T-helper 17 cell (primary cell): ENCODE measurements around the gene ABI3. TPM values are rescaled to one million over a fixed set of nuclear protein-coding genes. Genes with fewer than 3 reads are reported as not detected.

Experiments
- ATAC-seq: fragments of 150-1000 bp; cut with Tn5 transposase; 2 replicates; pipeline ENCODE4 v1.10.0; 2021; ENCODE audit warnings: mild to moderate bottlenecking, moderate library complexity
- DNase-seq, 3 donors: peaks; one replicate each; pipeline versions ENCODE4 v3.0.0 to v3.0.0-alpha.2; 2020 to 2021
- H3K9me3 ChIP-seq: one replicate; pipeline ENCODE4 v1.7.0; 2013; ENCODE audit warnings: low read length, mild to moderate bottlenecking; ENCODE audit not compliant: control insufficient read depth, poor library complexity, severe bottlenecking
- H3K27ac Mint-ChIP-seq: one replicate; pipeline ENCODE4 v1.8.0; 2022; ENCODE audit warnings: mild to moderate bottlenecking, moderate library complexity, mixed read lengths
- H3K27me3 Mint-ChIP-seq: one replicate; pipeline ENCODE4 v1.8.0; 2022; ENCODE audit warnings: mixed read lengths
- H3K36me3 Mint-ChIP-seq: one replicate; pipeline ENCODE4 v1.8.0; 2022; ENCODE audit warnings: low read depth, mixed read lengths
- H3K4me1 Mint-ChIP-seq: one replicate; pipeline ENCODE4 v1.8.0; 2022; ENCODE audit warnings: mild to moderate bottlenecking, mixed read lengths
- H3K4me3 Mint-ChIP-seq: one replicate; pipeline ENCODE4 v1.8.0; 2022; ENCODE audit warnings: mild to moderate bottlenecking, moderate library complexity, mixed read lengths
- total RNA-seq, 4 donors: library from RNA in 2 of 4; stranded (reverse) in 2 of 4; gene quantifications; one replicate each; pipeline ENCODE4 v1.2.3 and lab custom pipeline; 2022 to 2026

Gene ABI3
- total RNA-seq, 2 donors from 2014 or later, result 6.5 to 10.5 TPM

DNA sequence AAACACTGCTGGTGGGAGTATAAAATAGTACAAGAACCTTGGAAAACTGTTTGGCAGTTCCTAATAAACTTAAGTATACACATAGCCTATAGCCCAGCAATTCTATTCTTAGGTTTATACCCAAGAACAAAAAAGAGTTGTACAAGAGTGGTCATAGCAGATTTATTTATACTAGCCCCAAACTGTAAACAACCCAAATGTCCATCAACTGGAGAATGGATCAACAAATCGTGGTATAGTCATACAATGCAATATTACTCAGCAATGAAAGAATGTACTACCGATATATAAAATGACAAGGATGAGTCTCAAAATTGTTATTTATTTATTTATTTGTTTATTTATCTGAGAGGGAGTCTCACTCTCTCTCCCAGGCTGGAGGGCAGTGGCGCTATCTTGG, 23.2 kb upstream of the ABI3 start:
- H3K4me1 Mint-ChIP-seq, result peaks cover 9% of the 10 kb centered on the region
- ATAC-seq (no peak), DNase-seq (no peak)
- no peaks in the 10 kb centered on the region for H3K9me3 ChIP-seq
- peaks cover 3% of the 10 kb centered on the region for H3K27me3 Mint-ChIP-seq
- H3K4me3 Mint-ChIP-seq, result no peak overlapping the region
- no peak overlapping the region for H3K27ac Mint-ChIP-seq
- no peaks in the 10 kb centered on the region for H3K36me3 Mint-ChIP-seq

GRCh38 chr17:49190932-49191331, 19.6 kb upstream of the ABI3 start:
- no peak for DNase-seq

DNA sequence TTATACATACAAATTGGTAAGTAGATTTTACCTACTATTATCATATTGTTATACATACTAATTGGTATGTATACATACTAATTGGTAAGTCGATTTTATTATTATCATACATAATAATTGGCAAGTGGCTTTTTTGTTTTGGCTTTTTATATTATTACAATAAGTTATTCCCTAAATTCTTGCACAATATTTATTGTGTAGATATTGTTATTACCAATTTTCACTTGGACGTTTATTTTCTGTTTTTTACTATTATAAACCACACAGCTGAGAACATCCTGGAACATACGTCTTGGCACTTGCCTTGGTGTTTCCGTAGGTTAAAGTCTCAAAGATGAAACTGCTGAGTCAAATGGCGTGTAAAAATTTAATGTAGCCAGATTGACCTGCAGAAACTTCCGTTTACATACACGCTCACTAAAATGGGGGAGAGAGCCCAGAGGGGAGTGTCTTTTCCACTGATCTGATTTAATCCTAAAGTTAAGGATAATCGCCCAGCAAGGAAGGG, 19.0 kb upstream of the ABI3 start:
- H3K9me3 ChIP-seq, result no peaks in the 10 kb centered on the region
- DNase-seq (no peak), ATAC-seq (no peak)
- Mint-ChIP-seq H3K4me1 (peaks cover 26% of the 10 kb centered on the region), H3K36me3 (no peaks in the 10 kb centered on the region), H3K27ac (peak overlapping the region; percentile 99), H3K27me3 (peaks cover 7% of the 10 kb centered on the region), H3K4me3 (peak overlapping the region; percentile 96)

More at GRCh38 chr17:49190932-49191331, 19.6 kb upstream of the ABI3 start:
- ATAC-seq, result no peak
- no peak overlapping the region for H3K27ac Mint-ChIP-seq
- peaks cover 25% of the 10 kb centered on the region for H3K4me1 Mint-ChIP-seq
- no peaks in the 10 kb centered on the region for H3K36me3 Mint-ChIP-seq
- peaks cover 7% of the 10 kb centered on the region for H3K27me3 Mint-ChIP-seq
- H3K9me3 ChIP-seq, result no peaks in the 10 kb centered on the region
- no peak overlapping the region for H3K4me3 Mint-ChIP-seq

DNA sequence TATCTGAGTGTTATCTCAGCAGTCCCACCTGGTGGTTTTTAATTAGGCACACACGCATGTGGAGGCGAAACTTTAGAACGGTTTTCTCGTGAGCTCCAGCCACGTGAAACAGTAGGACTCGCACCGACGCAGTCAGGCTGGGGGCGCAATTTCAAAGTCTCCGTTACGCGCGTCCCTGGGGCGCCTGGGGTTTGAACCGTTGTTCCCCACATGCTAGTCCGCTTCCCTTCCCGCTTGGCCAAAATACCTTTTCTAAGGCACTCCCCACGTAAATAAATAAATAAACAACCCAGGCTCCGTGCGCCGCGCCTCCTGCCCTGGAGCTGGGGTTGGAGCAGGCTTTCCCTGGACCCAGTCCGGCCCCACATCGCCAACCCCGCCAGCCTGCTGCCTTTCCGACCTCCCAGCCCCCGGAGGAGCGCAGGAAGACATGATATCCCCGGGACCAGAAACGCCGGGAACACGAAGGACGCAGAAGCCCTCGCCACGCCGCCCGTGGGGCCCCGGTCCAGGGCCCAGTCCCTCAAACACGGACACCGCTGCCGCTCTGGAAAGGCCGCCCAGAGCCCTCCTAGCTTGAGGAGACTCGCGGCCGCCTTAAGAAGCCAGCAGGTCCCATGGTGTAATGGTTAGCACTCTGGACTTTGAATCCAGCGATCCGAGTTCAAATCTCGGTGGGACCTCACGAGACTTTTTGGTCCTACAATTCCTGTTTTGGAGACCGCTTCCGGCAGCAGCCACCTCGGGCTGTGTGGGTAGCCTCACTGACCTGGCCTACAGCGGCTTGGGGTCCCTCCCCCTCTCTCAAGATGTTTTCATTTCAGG, 18.4 kb upstream of the ABI3 start:
- DNase-seq (peak; percentile 68 to 93 (median 79)), ATAC-seq (peak; percentile 62)
- peaks cover 28% of the 10 kb centered on the region for H3K4me1 Mint-ChIP-seq
- H3K9me3 ChIP-seq, result no peaks in the 10 kb centered on the region
- peaks cover 7% of the 10 kb centered on the region for H3K27me3 Mint-ChIP-seq
- no peaks in the 10 kb centered on the region for H3K36me3 Mint-ChIP-seq
- peak overlapping the region; percentile 96 for H3K4me3 Mint-ChIP-seq
- H3K27ac Mint-ChIP-seq, result peak overlapping the region; percentile 99

DNA sequence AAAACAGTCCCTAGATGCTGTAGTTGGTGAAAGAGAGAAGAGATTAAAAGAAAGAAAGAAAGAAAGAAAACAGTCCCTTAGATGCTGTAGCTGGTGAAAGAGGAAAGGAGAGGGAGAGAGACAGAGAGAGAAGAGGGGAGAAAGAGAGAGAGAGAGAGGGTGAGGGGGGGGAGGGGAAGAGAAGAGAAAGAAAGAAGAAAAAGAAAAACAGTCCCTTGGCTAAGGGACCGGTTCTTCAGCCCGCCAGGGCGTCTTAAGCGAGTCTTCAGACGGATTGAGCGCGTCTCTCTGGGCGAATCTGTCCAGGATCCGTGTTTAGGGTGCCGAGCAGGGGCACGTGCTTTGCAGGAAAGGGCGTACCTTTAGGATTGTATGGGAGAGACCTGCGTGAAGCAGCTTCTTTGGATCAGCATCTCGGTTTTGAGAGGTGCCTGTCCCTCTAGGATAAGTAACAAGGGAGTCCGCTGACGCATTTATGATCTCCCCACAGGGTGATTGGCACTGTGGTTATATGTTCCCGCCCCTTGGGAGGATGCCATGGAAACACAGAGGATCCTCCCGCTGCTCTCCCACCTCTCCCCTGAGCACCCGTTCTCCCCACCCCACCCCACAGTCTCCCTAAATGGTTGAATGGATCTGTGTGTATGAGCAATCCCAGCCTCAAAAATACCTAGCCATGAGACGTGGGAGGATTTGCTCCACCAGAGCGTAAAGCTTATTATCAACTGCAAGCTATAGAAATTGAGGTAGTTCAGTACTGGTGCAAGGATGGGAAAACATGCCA, 16.8 kb upstream of the ABI3 start:
- ATAC-seq, result no peak
- peaks cover 28% of the 10 kb centered on the region for H3K4me1 Mint-ChIP-seq
- H3K27ac Mint-ChIP-seq, result peak overlapping the region; percentile 99
- peak overlapping the region; percentile 96 for H3K4me3 Mint-ChIP-seq
- DNase-seq, result peak in 1 of 3 donors; percentile 19
- H3K36me3 Mint-ChIP-seq, result no peaks in the 10 kb centered on the region
- H3K27me3 Mint-ChIP-seq, result peaks cover 7% of the 10 kb centered on the region
- H3K9me3 ChIP-seq, result no peaks in the 10 kb centered on the region

DNA sequence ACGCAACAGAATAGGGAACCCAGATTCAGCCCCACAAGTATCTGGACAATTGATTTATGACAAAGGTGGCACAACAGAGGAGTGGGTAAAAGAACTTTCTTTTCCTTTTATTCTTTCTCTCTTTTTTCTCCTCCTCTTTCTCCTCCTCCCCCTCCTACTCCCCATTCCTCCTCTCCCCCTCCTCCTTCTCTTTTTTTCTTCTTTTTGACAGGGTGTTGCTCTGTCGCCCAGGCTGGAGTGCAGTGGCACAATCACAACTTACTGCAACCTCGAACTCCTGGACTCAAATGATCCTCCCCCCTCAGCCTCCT, 16.3 kb upstream of the ABI3 start:
- H3K9me3 ChIP-seq, result no peaks in the 10 kb centered on the region
- H3K27me3 Mint-ChIP-seq, result peaks cover 7% of the 10 kb centered on the region
- H3K27ac Mint-ChIP-seq, result peak overlapping the region; percentile 99
- ATAC-seq (no peak), DNase-seq (no peak)
- peaks cover 30% of the 10 kb centered on the region for H3K4me1 Mint-ChIP-seq
- peak overlapping the region; percentile 96 for H3K4me3 Mint-ChIP-seq
- no peaks in the 10 kb centered on the region for H3K36me3 Mint-ChIP-seq

DNA sequence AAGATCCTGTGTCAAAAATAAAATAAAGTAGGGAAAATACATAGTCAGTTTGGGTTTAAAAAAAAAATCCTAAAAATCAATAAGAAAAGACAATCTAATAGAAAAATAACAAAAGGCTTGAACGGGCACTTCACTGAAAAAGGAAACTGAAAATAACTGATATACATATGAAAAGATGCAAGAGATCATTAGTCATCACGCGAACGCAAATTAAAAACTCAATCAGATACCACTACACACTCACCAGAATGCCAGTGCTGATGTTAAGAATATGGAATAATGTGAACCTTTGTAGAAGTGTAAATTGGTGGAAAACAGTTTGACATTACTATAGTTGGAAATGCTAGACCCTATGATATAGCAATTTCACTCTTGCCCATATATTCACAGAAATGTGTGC, 14.8 kb upstream of the ABI3 start:
- no peak overlapping the region for H3K27ac Mint-ChIP-seq
- H3K27me3 Mint-ChIP-seq, result peaks cover 7% of the 10 kb centered on the region

DNA sequence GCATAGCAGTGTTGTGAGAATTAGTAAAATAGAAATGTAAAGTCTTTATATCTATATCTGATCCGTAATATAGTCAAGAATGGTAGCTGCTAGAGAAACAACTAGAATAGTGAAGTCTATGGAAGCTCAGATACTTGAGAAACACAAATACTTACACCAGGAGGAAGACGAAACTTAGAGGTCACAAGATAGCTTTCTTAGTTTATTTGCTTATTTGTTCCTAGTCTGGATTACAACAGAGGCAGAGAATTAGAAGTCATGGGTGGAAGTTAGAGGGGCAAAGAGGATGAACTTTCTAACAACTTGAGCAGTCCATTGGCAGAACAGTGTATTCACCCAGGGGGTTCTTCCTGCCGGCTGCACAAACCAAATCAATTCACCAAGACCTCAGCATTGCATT, 14.0 kb upstream of the ABI3 start:
- Mint-ChIP-seq H3K4me1 (peaks cover 29% of the 10 kb centered on the region), H3K4me3 (no peak overlapping the region), H3K27me3 (peaks cover 7% of the 10 kb centered on the region), H3K36me3 (no peaks in the 10 kb centered on the region), H3K27ac (no peak overlapping the region)
- no peaks in the 10 kb centered on the region for H3K9me3 ChIP-seq
- ATAC-seq (no peak), DNase-seq (no peak)

More for the DNA sequence above, 14.8 kb upstream of the ABI3 start:
- no peaks in the 10 kb centered on the region for H3K9me3 ChIP-seq
- H3K4me3 Mint-ChIP-seq, result no peak overlapping the region
- ATAC-seq (no peak), DNase-seq (no peak)
- peaks cover 32% of the 10 kb centered on the region for H3K4me1 Mint-ChIP-seq
- no peaks in the 10 kb centered on the region for H3K36me3 Mint-ChIP-seq

- ATAC-seq, result no peak
- Mint-ChIP-seq H3K4me1 (peaks cover 21% of the 10 kb centered on the region), H3K27me3 (peaks cover 2% of the 10 kb centered on the region), H3K27ac (no peak overlapping the region), H3K36me3 (peaks cover 2% of the 10 kb centered on the region), H3K4me3 (no peak overlapping the region)
- H3K9me3 ChIP-seq, result no peaks in the 10 kb centered on the region
- DNase-seq, result no peak
Observed at GRCh38 chr17:49197346-49197998, 13.0 kb upstream of the ABI3 start.

GRCh38 chr17:49198211-49198610, 12.3 kb upstream of the ABI3 start:
- H3K27me3 Mint-ChIP-seq, result no peaks in the 10 kb centered on the region
- peaks cover 2% of the 10 kb centered on the region for H3K36me3 Mint-ChIP-seq
- no peak overlapping the region for H3K4me3 Mint-ChIP-seq
- no peaks in the 10 kb centered on the region for H3K9me3 ChIP-seq
- DNase-seq (no peak), ATAC-seq (no peak)
- H3K27ac Mint-ChIP-seq, result no peak overlapping the region
- H3K4me1 Mint-ChIP-seq, result peaks cover 15% of the 10 kb centered on the region

GRCh38 chr17:49200423-49201083, 10.0 kb upstream of the ABI3 start:
- ATAC-seq (no peak), DNase-seq (no peak)
- Mint-ChIP-seq H3K27me3 (no peaks in the 10 kb centered on the region), H3K4me1 (peaks cover 9% of the 10 kb centered on the region), H3K36me3 (peaks cover 2% of the 10 kb centered on the region), H3K27ac (peak overlapping the region; percentile 34), H3K4me3 (no peak overlapping the region)
- H3K9me3 ChIP-seq, result no peaks in the 10 kb centered on the region

- peaks cover 7% of the 10 kb centered on the region for H3K4me1 Mint-ChIP-seq
- H3K27ac Mint-ChIP-seq, result peak overlapping the region; percentile 37
- ATAC-seq, result no peak
- no peak for DNase-seq
- H3K27me3 Mint-ChIP-seq, result no peaks in the 10 kb centered on the region
- no peaks in the 10 kb centered on the region for H3K9me3 ChIP-seq
- peaks cover 2% of the 10 kb centered on the region for H3K36me3 Mint-ChIP-seq
- no peak overlapping the region for H3K4me3 Mint-ChIP-seq
Observed at GRCh38 chr17:49201481-49201927, 9.0 kb upstream of the ABI3 start.

DNA sequence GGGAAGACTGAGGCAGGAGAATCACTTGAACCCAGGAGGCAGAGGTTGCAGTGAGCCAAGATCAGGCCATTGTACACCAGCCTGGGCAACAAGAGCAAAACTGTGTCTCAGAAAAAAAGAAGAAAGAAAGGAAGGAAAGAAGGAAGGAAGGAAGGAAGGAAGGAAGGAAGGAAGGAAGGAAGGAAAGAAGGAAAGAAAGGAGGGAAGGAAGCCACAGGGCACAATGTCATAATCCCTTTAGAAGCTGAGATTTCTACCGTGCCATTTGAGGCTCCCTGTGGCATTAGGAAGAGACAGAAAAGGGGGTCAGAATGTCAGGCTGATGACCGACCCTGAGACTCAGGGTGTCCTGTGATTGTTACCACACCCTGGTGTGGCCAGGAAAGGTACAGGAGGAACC, 6.7 kb upstream of the ABI3 start:
- DNase-seq, result no peak
- Mint-ChIP-seq H3K4me3 (no peak overlapping the region), H3K4me1 (peaks cover 13% of the 10 kb centered on the region), H3K36me3 (peaks cover 4% of the 10 kb centered on the region), H3K27ac (peak overlapping the region; percentile 41), H3K27me3 (no peaks in the 10 kb centered on the region)
- ATAC-seq, result no peak
- H3K9me3 ChIP-seq, result no peaks in the 10 kb centered on the region
